Activated naive CD8-positive, alpha-beta T cell treated with anti-CD3 and anti-CD28 coated beads, Interleukin-2, amount 50 U/mL, for 24 hours (primary cell): ENCODE data around the gene DYNLT5.
"Not testable (repeated sequence)": the region's sequence is repeated elsewhere in the genome, so short reads cannot be mapped to it uniquely, and the experiment has no call there.

ENCODE experiments used
- ATAC-seq: fragments of 150-1000 bp; cut with Tn5 transposase; one replicate; pipeline ENCODE4 v1.10.0; 2021
- DNase-seq: peaks from one replicate; pipeline ENCODE4 v3.0.0; 2021
- H3K27ac Mint-ChIP-seq: one replicate; pipeline ENCODE4 v1.8.0; 2021; ENCODE audit warnings: mild to moderate bottlenecking, mixed read lengths
- H3K27me3 Mint-ChIP-seq: one replicate; pipeline ENCODE4 v1.8.0; 2021; ENCODE audit warnings: mixed read lengths
- H3K36me3 Mint-ChIP-seq: one replicate; pipeline ENCODE4 v1.8.0; 2021; ENCODE audit warnings: low read depth, mixed read lengths
- H3K4me1 Mint-ChIP-seq: one replicate; pipeline ENCODE4 v1.8.0; 2021; ENCODE audit warnings: mixed read lengths
- H3K4me3 Mint-ChIP-seq: one replicate; pipeline ENCODE4 v1.8.0; 2021; ENCODE audit warnings: mild to moderate bottlenecking, moderate library complexity, mixed read lengths
- H3K9me3 Mint-ChIP-seq: one replicate; pipeline ENCODE4 v1.8.0; 2021; ENCODE audit warnings: mixed read lengths

DYNLT5 gene, protein sequence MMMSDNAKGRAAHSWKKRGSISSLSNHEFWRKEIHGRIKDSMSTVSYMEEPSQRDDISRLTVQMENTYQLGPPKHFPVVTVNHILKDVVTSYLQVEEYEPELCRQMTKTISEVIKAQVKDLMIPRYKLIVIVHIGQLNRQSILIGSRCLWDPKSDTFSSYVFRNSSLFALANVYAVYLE

DNA sequence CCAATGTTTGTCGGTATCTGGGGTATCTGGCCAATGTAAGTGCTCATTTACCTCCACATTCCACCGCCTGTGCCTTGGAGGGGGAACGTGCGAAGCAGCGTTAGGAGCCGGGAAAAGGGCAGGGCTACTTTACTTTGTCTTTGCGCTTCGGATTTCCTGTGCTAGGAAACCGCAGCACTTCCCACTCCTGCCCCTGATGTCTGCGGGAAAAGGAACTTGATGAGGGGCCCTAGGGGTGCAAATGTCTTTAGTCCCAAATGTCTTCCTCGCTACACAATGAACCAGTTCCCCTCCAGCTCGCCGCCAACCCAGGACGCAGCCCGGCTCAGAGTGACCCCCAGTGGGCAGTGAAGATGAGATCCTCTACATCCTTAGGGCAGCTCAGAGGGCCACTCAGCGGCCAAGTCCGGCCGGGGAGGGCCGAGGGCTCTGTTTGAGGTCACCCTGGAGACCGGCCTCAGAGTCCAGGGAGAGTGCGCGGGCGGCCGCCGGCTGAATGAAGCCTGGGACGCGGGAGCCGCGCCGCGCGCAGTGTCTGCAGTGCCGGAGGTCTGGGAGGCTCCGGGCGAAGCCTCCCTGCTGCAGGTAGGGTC lies at the start of gene DYNLT5:
DYNLT5 (plus strand) TSS at position 460 of the 593 bp plus-strand sequence. CDS start 2,200 bp downstream, outside the sequence.
- H3K4me3 Mint-ChIP-seq = peak within 1 kb of the TSS; percentile 47
- no peaks in the 10 kb centered on the region for H3K36me3 Mint-ChIP-seq
- H3K4me1 Mint-ChIP-seq = peaks cover 12% of the 10 kb centered on the region
- no peak for DNase-seq
- no peaks in the 10 kb centered on the region for H3K9me3 Mint-ChIP-seq
- H3K27me3 Mint-ChIP-seq = peaks cover 54% of the 10 kb centered on the region
- no peak within 1 kb of the TSS for H3K27ac Mint-ChIP-seq
- peak; percentile 43 for ATAC-seq

DNA sequence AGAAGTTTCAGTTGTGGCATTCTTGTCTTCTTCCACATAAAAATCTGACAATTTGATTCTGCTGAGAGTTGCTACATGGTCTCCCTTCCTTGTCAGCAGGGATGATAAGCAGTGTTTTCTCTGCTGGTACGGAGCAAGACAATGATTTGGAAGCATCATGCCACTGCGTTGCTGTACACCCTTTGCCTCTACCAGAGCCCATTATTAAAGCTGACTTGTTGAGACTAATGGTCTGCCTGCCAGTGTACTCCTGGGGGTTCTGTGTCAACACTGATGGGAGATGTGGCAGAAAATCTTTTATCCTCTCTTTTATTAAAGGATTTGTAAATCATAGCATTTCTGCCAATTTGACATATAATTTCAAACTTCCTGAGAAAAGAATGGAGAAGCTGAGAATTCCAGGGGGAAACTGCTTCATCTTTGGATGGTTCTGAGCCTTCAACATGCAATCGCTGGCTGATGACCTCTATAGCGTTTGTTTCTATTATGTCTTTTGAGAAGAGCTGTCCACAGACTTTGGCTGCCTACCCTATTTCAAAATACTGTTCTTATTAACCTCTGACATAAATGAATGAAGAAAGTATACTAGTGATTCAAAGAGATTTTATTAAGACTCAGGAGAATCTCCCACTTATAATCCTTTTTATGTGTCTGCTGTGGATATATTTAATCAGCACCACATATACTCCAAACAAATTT lies 47.9 kb upstream of the DYNLT5 start:
- DNase-seq = no peak
- no peaks in the 10 kb centered on the region for H3K4me1 Mint-ChIP-seq

DNA sequence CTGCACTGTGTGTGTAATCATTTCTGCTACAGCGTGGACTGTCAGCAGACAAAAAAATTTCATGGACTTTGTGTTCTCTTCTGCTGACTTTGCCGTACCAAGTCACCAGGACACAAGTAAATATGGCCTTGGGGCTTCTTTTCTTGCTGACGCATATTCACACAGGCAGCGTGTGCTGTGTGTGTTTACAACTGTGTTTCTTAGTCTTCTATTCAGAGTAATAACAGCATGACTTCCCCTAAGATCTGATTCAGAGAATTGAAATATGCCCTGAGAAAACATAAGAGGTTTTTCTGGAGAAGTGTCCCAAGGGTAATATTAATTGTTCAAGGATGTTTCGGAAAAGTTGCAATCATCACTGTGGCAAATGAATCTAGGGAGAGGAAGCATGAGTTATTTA lies 47.1 kb upstream of the DYNLT5 start:
- no peak for ATAC-seq
- no peak for DNase-seq
- Mint-ChIP-seq H3K9me3 (no peaks in the 10 kb centered on the region), H3K27ac (no peak overlapping the region), H3K4me1 (no peaks in the 10 kb centered on the region), H3K4me3 (no peak overlapping the region), H3K27me3 (peaks cover 9% of the 10 kb centered on the region), H3K36me3 (no peaks in the 10 kb centered on the region)

More for the DNA sequence above, 47.9 kb upstream of the DYNLT5 start:
- no peaks in the 10 kb centered on the region for H3K9me3 Mint-ChIP-seq
- H3K27ac Mint-ChIP-seq = no peak overlapping the region
- no peak overlapping the region for H3K4me3 Mint-ChIP-seq
- H3K27me3 Mint-ChIP-seq = peaks cover 9% of the 10 kb centered on the region
- ATAC-seq = no peak
- no peaks in the 10 kb centered on the region for H3K36me3 Mint-ChIP-seq

DNA sequence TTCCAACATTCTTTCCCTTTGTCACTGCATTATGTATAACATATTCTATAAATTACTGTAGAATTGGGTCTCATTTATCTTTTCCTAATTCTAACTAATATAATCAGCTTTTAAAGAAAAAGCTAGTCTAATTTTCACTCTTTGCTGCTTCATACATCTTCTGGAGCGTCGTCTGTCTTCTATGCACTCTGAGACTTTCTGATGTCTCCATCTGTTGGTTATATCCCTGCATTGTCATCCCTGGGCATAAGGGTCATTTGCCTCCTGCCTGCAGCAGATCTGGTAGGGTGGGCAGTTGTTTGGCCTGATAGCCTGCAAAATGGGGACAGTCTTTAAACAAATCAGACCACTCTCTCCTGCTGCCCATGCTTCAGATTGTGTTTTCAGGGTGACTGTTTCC lies 40.8 kb upstream of the DYNLT5 start:
- Mint-ChIP-seq H3K27me3 (peaks cover 6% of the 10 kb centered on the region), H3K27ac (no peak overlapping the region), H3K36me3 (no peaks in the 10 kb centered on the region), H3K9me3 (no peaks in the 10 kb centered on the region), H3K4me3 (no peak overlapping the region), H3K4me1 (no peaks in the 10 kb centered on the region)
- DNase-seq (no peak), ATAC-seq (no peak)

DNA sequence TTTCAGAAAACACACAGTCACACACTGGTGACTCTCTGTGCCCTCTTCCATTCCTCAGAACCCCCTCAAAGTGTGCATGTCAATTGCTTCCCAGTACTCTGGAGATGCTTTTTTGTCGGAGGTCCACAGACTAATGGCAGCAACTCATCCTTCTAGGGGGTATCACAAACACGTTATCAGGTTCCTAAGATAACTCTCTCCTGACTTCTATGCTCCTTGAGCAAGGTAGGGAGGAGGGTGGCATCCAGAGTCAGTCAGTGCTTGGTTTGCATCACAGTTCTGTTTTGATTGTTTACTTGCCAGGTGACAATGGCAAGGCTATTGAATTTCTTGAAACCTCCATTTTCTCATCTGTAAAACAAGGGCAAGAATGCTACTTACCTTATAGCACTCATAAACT lies 39.4 kb upstream of the DYNLT5 start:
- no peaks in the 10 kb centered on the region for H3K9me3 Mint-ChIP-seq
- DNase-seq = no peak
- H3K27me3 Mint-ChIP-seq = peaks cover 7% of the 10 kb centered on the region
- no peak overlapping the region for H3K27ac Mint-ChIP-seq
- H3K36me3 Mint-ChIP-seq = no peaks in the 10 kb centered on the region
- H3K4me3 Mint-ChIP-seq = no peak overlapping the region
- no peaks in the 10 kb centered on the region for H3K4me1 Mint-ChIP-seq
- ATAC-seq = no peak

DNA sequence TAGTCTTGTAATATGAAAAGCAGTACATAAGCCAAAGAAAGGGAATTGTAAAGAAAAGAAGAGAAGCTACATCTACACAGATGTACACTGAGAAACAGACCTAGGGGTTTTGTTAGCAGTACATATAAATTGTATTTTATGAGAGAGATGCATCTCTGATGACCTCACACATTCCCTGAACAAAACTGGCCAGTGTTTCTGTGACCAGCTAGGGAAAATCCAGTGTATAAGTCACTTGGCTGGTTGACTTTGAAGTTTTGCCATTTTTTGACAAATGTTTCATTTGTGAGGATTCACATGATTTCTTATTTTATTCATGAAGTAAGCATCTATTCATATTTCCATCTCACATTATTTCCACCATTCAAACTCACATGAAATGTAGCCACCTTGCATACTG lies 28.3 kb upstream of the DYNLT5 start:
- Mint-ChIP-seq H3K27ac (no peak overlapping the region), H3K27me3 (peaks cover 4% of the 10 kb centered on the region), H3K4me3 (no peak overlapping the region), H3K4me1 (peaks cover 4% of the 10 kb centered on the region), H3K9me3 (no peaks in the 10 kb centered on the region), H3K36me3 (no peaks in the 10 kb centered on the region)
- DNase-seq (no peak), ATAC-seq (no peak)

DNA sequence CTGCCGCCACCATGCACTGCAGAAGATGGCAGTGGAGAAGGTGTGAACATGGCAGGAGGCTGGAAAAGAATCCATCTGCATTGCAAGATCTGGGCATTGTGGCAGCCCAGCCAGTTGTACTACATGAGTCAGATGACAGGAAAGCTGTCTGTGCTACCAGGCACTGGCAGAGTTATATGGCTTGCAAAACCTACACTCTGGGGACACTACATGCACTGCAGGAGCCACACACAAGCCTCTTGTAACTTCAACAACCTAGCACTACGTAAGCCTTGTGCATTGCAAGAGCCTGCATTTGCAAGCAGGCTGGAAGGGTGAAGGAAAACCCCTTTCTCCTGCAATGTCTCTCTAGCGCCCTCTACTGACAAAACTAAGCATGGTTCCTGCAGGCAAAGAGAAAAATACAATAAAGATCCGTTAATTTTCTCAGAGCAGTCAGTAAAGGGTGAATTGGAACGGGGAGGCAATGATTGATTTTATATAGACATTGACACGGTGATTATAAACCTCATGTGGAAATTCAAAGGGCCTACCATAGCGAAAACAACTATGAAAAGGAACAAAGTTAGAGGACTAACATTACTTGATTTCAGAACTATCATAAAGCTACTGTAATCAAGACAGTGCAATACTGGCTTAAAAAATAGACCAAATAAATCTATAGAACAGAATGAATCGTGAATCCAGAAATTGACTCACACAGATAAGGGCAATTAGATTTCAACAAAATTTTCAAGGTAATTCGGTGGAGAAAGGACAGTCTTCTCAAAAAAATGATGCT lies 26.2 kb upstream of the DYNLT5 start:
- peaks cover 4% of the 10 kb centered on the region for H3K27me3 Mint-ChIP-seq
- no peak overlapping the region for H3K27ac Mint-ChIP-seq
- H3K9me3 Mint-ChIP-seq = no peaks in the 10 kb centered on the region
- peaks cover 9% of the 10 kb centered on the region for H3K4me1 Mint-ChIP-seq
- ATAC-seq (peak; percentile 40), DNase-seq (peak; percentile 52)
- no peak overlapping the region for H3K4me3 Mint-ChIP-seq
- H3K36me3 Mint-ChIP-seq = no peaks in the 10 kb centered on the region

DNA sequence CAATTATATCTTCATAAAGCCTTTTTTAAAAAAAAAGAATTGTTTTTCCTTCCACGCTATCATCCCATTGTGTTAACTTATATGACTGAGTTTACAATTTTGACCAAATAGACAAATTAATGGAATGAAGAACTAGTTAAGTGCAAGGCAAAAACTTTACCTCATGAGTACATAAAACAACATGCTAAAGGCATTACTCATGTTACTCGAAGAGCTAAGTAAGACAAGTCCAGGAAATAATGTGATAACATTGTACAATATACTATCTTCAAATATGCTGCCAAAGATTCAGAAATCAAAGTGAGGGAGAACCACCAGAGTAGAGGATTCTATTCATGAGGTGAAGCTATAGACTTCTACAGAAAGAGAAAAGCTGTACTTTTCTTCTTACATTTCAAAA lies 24.2 kb upstream of the DYNLT5 start:
- H3K4me1 Mint-ChIP-seq = peaks cover 9% of the 10 kb centered on the region
- peaks cover 4% of the 10 kb centered on the region for H3K27me3 Mint-ChIP-seq
- no peaks in the 10 kb centered on the region for H3K9me3 Mint-ChIP-seq
- DNase-seq (no peak), ATAC-seq (no peak)
- no peak overlapping the region for H3K4me3 Mint-ChIP-seq
- no peaks in the 10 kb centered on the region for H3K36me3 Mint-ChIP-seq
- H3K27ac Mint-ChIP-seq = no peak overlapping the region

DNA sequence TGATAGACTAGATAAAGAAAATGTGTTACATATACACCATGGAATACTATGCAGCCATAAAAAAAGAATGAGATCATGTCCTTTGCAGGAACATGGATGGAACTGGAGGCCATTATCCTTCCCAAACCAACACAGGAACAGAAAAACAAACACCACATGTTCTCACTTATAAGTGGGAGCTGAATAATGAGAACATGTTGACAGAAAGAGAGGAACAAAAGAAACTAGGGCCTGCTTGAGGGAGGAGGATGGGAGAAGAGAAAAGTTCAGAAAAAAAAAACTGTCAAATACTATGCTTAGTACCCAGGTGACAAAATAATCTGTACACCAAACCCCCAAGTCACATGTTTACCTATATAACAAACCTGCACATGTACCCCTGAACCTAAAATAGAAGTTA lies 23.5 kb upstream of the DYNLT5 start:
- H3K36me3 Mint-ChIP-seq, H3K4me3 Mint-ChIP-seq, DNase-seq, H3K4me1 Mint-ChIP-seq, H3K27ac Mint-ChIP-seq, H3K9me3 Mint-ChIP-seq, ATAC-seq, H3K27me3 Mint-ChIP-seq: not testable (repeated sequence)

DNA sequence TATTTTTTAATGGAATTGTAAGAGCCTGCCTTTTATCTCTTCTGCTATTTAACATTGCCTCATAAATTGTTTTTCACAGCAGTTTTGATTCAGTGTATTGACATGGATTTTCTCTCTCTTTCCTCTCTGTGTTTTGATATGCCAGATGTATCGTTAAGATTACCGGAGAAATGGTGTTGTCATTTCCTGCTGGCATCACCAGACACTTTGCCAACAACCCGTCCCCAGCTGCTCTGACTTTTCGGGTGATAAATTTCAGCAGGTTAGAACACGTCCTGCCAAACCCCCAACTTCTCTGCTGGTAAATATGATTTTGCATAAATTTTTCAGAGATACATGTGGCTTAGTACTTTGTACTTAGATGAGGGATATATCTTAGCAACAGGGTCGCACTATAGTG lies 23.1 kb upstream of the DYNLT5 start:
- H3K4me3 Mint-ChIP-seq = no peak overlapping the region
- H3K27ac Mint-ChIP-seq = no peak overlapping the region
- ATAC-seq = peak; percentile 30

DNA sequence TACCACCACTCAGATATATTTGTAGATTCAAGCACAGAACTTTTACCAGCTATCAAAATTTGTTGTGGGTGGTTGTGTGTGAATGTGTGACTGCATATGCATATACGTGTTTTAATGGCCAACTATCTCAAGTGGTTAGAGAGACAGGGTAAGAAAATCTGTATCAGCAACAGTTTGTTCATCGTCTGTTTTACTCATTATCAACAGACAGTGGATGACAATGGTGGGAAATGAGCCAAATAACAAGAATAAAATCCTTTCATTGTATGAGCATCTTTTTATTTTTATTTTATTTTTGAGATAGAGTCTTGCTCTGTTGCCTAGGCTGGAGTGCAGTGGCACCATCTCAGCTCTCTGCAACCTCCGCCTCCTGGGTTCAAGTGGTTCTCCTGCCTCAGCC lies 22.7 kb upstream of the DYNLT5 start:
- H3K4me3 Mint-ChIP-seq = no peak overlapping the region
- no peak overlapping the region for H3K27ac Mint-ChIP-seq
- peaks cover 4% of the 10 kb centered on the region for H3K27me3 Mint-ChIP-seq
- DNase-seq (no peak), ATAC-seq (no peak)
- H3K9me3 Mint-ChIP-seq = no peaks in the 10 kb centered on the region
- H3K4me1 Mint-ChIP-seq = peaks cover 9% of the 10 kb centered on the region
- H3K36me3 Mint-ChIP-seq = no peaks in the 10 kb centered on the region

More for the DNA sequence above, 23.1 kb upstream of the DYNLT5 start:
- H3K36me3 Mint-ChIP-seq = no peaks in the 10 kb centered on the region
- peaks cover 9% of the 10 kb centered on the region for H3K4me1 Mint-ChIP-seq
- peaks cover 4% of the 10 kb centered on the region for H3K27me3 Mint-ChIP-seq
- DNase-seq = no peak
- no peaks in the 10 kb centered on the region for H3K9me3 Mint-ChIP-seq

DNA sequence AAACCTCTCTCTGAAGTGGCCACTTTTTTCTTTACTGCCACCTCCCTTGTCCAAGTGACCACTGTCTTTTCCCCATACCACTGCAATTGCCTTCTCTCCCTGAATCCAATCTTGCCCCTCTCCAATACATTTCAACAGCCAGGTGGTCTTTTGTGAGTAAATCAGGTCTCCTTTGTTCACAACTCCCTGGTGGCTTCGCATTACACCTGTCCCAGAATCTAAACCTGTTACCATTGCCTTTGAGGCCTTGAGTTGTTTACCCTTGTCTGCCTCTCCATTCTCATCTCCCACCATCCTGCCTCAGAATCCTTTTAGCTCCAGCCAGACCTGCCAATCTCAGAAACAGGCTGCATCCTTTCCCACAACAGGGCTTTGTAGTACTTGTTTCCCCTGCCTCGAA lies 21.8 kb upstream of the DYNLT5 start:
- H3K27me3 Mint-ChIP-seq = peaks cover 4% of the 10 kb centered on the region
- no peak overlapping the region for H3K4me3 Mint-ChIP-seq
- no peak for ATAC-seq
- H3K27ac Mint-ChIP-seq = no peak overlapping the region
- no peak for DNase-seq
- no peaks in the 10 kb centered on the region for H3K36me3 Mint-ChIP-seq
- peaks cover 9% of the 10 kb centered on the region for H3K4me1 Mint-ChIP-seq
- H3K9me3 Mint-ChIP-seq = no peaks in the 10 kb centered on the region

DNA sequence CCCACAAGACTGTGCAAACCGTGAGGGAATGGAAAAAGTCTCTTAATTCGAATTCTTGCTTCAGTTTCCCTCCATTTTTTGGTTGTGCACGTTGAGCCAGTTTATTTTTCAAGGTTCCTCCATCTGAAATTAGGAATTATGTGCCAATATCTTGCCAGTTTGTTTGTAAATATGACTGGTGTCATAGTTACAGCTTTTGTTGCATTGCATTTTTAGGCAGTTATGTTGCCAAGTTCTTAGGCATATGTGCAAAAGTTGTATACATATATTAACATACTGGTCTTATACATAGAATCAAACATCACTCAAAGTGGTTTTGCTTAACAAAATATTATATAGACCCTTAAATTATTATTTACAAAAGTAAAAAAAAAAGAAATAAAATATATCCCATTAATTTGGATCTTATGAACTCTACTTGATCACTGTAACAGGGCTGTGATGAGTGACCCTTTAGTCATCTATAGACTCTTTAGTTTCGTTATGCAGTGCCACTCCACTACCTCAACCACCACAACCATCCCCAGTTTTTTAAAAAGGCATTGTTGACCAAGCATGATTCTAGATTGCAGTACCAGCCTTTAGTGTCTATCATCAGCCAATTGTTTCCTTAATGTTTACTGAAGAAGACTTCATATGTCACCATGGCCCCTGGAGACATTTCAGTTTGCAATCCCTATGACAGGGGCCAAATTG lies 20.9 kb upstream of the DYNLT5 start:
- Mint-ChIP-seq H3K27ac (no peak overlapping the region), H3K4me1 (peaks cover 9% of the 10 kb centered on the region), H3K27me3 (peaks cover 2% of the 10 kb centered on the region), H3K36me3 (no peaks in the 10 kb centered on the region), H3K4me3 (no peak overlapping the region), H3K9me3 (no peaks in the 10 kb centered on the region)
- no peak for ATAC-seq
- no peak for DNase-seq

DNA sequence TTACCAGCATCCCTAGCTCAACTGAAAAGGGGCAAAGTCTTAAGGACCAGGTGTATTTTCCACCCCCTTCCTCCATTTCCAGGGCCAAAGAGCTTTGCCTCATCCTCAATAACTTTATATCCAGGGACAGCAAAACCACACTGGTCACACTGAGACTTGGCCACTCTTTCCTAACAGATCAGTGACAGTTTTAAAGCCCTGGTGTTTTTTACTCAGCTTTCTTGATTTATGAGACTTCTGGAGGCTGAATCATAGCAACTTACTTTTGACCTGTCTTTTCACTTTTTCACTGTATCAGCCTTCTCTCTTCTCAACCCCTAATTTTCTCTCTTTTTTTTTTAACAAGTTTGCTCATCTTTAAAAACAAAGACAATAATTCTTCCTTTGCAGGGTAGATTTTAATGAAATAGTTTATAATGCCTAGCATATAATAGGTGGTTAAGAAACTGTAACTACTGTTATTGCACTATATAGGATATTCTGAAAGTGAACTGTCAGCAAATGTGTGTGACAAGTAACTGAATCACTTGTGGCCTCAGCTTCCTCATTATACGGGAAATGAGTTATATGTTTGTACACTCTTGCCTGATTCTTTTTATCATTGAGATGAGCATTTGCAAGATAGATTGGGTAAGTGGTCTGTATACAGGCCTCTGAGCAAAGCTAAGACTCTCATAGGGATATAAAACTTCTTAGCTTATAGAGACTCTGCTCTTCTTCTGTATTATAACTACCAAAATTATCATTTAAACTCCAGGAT lies 19.7 kb upstream of the DYNLT5 start:
- Mint-ChIP-seq H3K4me3 (no peak overlapping the region), H3K9me3 (no peaks in the 10 kb centered on the region), H3K4me1 (peaks cover 9% of the 10 kb centered on the region), H3K27me3 (no peaks in the 10 kb centered on the region), H3K27ac (no peak overlapping the region), H3K36me3 (no peaks in the 10 kb centered on the region)
- ATAC-seq (peak; percentile 43), DNase-seq (no peak)
